Measurements from ENCODE around the gene TMEM117.

TMEM117 gene

GRCh38 chr12:43848786-43849185 is 12.9 kb downstream of the TMEM117 start:
- POLR2A ChIA-PET: no interaction called here

GRCh38 chr12:43852744-43853143 is 16.9 kb downstream of the TMEM117 start:
- no peak for TF ChIP-seq SP3 (tag by site-specific recombination; IDR thresholded peaks at IDR 0.05)
- no peak for TF ChIP-seq KLF10 (tag by site-specific recombination; IDR thresholded peaks at IDR 0.05)
- TF ChIP-seq GLI4 (tag by site-specific recombination; IDR thresholded peaks at IDR 0.05): no peak
- no peak for TF ChIP-seq ZNF274 (IDR thresholded peaks at IDR 0.05; ENCODE audit: low read length)
- TF ChIP-seq ZNF274 (tag by site-specific recombination; IDR thresholded peaks at IDR 0.05; ENCODE audit: borderline replicate concordance): no peak
- TF ChIP-seq PATZ1 (tag by site-specific recombination; IDR thresholded peaks at IDR 0.05): no peak
- Histone ChIP-seq H3K4me3 (ENCODE audit: low read depth, low read length) (no peak overlapping the region), H3K9me3 (ENCODE audit: control insufficient read depth, insufficient read depth, low read depth, low read length) (no peaks in the 10 kb centered on the region), H3K4me1 (ENCODE audit: control insufficient read depth, insufficient read depth, low read length) (peaks cover 4% of the 10 kb centered on the region), H3K27ac (ENCODE audit: extremely low read depth, low read depth, low read length) (no peak overlapping the region), H3K36me3 (ENCODE audit: control insufficient read depth in 2 of 2, insufficient read depth in 1 of 2, low read length in 2 of 2) (no peaks in the 10 kb centered on the region)
- ChIA-PET CTCF (no interaction called here), POLR2A (no interaction called here)

More at GRCh38 chr12:43848786-43849185, 12.9 kb downstream of the TMEM117 start:
- Histone ChIP-seq H3K9me3 (ENCODE audit: control insufficient read depth, insufficient read depth, low read depth, low read length) (no peaks in the 10 kb centered on the region), H3K36me3 (ENCODE audit: control insufficient read depth in 2 of 2, insufficient read depth in 1 of 2, low read length in 2 of 2) (peaks cover 0 to 3% of the 10 kb centered on the region in 2 experiments; a peak in 1 of 3 replicates), H3K4me1 (ENCODE audit: control insufficient read depth, insufficient read depth, low read length) (peaks cover 9% of the 10 kb centered on the region; the same call in 1 of the 2 replicates), H3K27ac (ENCODE audit: extremely low read depth, low read depth, low read length) (no peak overlapping the region), H3K4me3 (ENCODE audit: low read depth, low read length) (no peak overlapping the region)
- CTCF ChIA-PET: no interaction called here
- no peak for TF ChIP-seq ZNF571 (tag by site-specific recombination; IDR thresholded peaks at IDR 0.05)
- 0 out of 2 replicates have a peak, but pooled peaks have one; percentile 24 for TF ChIP-seq KLF1 (tag by site-specific recombination; IDR thresholded peaks at IDR 0.05)

GRCh38 chr12:43856972-43857371 is 21.1 kb downstream of the TMEM117 start:
- Histone ChIP-seq H3K4me1 (ENCODE audit: control insufficient read depth, insufficient read depth, low read length) (peaks cover 4% of the 10 kb centered on the region), H3K4me3 (ENCODE audit: low read depth, low read length) (no peak overlapping the region), H3K9me3 (ENCODE audit: control insufficient read depth, insufficient read depth, low read depth, low read length) (no peaks in the 10 kb centered on the region), H3K27ac (ENCODE audit: extremely low read depth, low read depth, low read length) (no peak overlapping the region), H3K36me3 (ENCODE audit: control insufficient read depth in 2 of 2, insufficient read depth in 1 of 2, low read length in 2 of 2) (no peaks in the 10 kb centered on the region)
- TF ChIP-seq ZNF133 (tag by site-specific recombination; IDR thresholded peaks at IDR 0.05) (peak; percentile 59; the same call in 1 of the 2 replicates), SP7 (tag by site-specific recombination; IDR thresholded peaks at IDR 0.05) (peak; percentile 22; the same call in 1 of the 2 replicates), FEZF1 (tag by site-specific recombination; IDR thresholded peaks at IDR 0.05) (no peak)
- ChIA-PET POLR2A (no interaction called here), CTCF (no interaction called here)

- H3K27ac ChIP-seq (ENCODE audit: extremely low read depth, low read depth, low read length): no peak overlapping the region
- CTCF ChIA-PET: no interaction called here
- peaks cover 7% of the 10 kb centered on the region for H3K4me1 ChIP-seq (ENCODE audit: control insufficient read depth, insufficient read depth, low read length)
- no peaks in the 10 kb centered on the region for H3K36me3 ChIP-seq (ENCODE audit: control insufficient read depth in 2 of 2, insufficient read depth in 1 of 2, low read length in 2 of 2)
- TF ChIP-seq ZNF600 (tag by site-specific recombination; IDR thresholded peaks at IDR 0.05) (no peak), GLI2 (tag by site-specific recombination; IDR thresholded peaks at IDR 0.05; ENCODE audit: borderline replicate concordance, low read depth) (no peak)
- no peaks in the 10 kb centered on the region for H3K9me3 ChIP-seq (ENCODE audit: control insufficient read depth, insufficient read depth, low read depth, low read length)
- POLR2A ChIA-PET: no interaction called here
- no peak overlapping the region for H3K4me3 ChIP-seq (ENCODE audit: low read depth, low read length)
These were observed 22.2 kb downstream of the TMEM117 start for GRCh38 chr12:43858096-43858495.

GRCh38 chr12:43858991-43859390 is 23.1 kb downstream of the TMEM117 start:
- H3K4me1 ChIP-seq (ENCODE audit: control insufficient read depth, insufficient read depth, low read length): peaks cover 7% of the 10 kb centered on the region
- no peaks in the 10 kb centered on the region for H3K9me3 ChIP-seq (ENCODE audit: control insufficient read depth, insufficient read depth, low read depth, low read length)
- H3K36me3 ChIP-seq (ENCODE audit: control insufficient read depth in 2 of 2, insufficient read depth in 1 of 2, low read length in 2 of 2): no peaks in the 10 kb centered on the region
- no peak overlapping the region for H3K4me3 ChIP-seq (ENCODE audit: low read depth, low read length)
- CTCF ChIA-PET: no interaction called here
- POLR2A ChIA-PET: no interaction called here
- no peak overlapping the region for H3K27ac ChIP-seq (ENCODE audit: extremely low read depth, low read depth, low read length)
- TF ChIP-seq YY2 (tag by site-specific recombination; IDR thresholded peaks at IDR 0.05): no peak
- no peak for TF ChIP-seq ZNF768 (tag by site-specific recombination; IDR thresholded peaks at IDR 0.05)
- TF ChIP-seq KLF8 (tag by site-specific recombination; IDR thresholded peaks at IDR 0.05): no peak
- TF ChIP-seq ZNF140 (tag by site-specific recombination; IDR thresholded peaks at IDR 0.05): no peak
- TF ChIP-seq ZNF169 (tag by site-specific recombination; IDR thresholded peaks at IDR 0.05): no peak
- TF ChIP-seq ZNF626 (tag by site-specific recombination; IDR thresholded peaks at IDR 0.05): no peak
- TF ChIP-seq ZNF704 (tag by site-specific recombination; IDR thresholded peaks at IDR 0.05): no peak
- no peak for TF ChIP-seq GLI4 (tag by site-specific recombination; IDR thresholded peaks at IDR 0.05)
- no peak for TF ChIP-seq GLIS1 (tag by site-specific recombination; IDR thresholded peaks at IDR 0.05)
- TF ChIP-seq ZNF76 (tag by site-specific recombination; IDR thresholded peaks at IDR 0.05; ENCODE audit: borderline replicate concordance, low read depth): no peak
- no peak for TF ChIP-seq HOXA7 (CRISPR knock-in tag; IDR thresholded peaks at IDR 0.05; ENCODE audit: borderline replicate concordance)
- TF ChIP-seq ZNF155 (tag by site-specific recombination; IDR thresholded peaks at IDR 0.05): no peak
- TF ChIP-seq ZNF654 (tag by site-specific recombination; IDR thresholded peaks at IDR 0.05; ENCODE audit: low read depth): no peak
- TF ChIP-seq ZNF629 (tag by site-specific recombination; IDR thresholded peaks at IDR 0.05): no peak
